Jurkat, Clone E6-1 (cell line): ENCODE measurements around the gene CCDC97.
"Not testable (repeated sequence)": the region's sequence is repeated elsewhere in the genome, so short reads cannot be mapped to it uniquely, and the experiment has no call there.

Source experiments
- DNase-seq: peaks from one replicate; pipeline ENCODE4 v3.0.0-alpha.2; 2011; ENCODE audit warnings: low read depth, low spot score
- H3K4me3 ChIP-seq: 2 replicates; pipeline ENCODE4 v1.5.1; 2011; ENCODE audit warnings: mild to moderate bottlenecking, low read length, control low read depth, moderate library complexity

CCDC97 gene

DNA sequence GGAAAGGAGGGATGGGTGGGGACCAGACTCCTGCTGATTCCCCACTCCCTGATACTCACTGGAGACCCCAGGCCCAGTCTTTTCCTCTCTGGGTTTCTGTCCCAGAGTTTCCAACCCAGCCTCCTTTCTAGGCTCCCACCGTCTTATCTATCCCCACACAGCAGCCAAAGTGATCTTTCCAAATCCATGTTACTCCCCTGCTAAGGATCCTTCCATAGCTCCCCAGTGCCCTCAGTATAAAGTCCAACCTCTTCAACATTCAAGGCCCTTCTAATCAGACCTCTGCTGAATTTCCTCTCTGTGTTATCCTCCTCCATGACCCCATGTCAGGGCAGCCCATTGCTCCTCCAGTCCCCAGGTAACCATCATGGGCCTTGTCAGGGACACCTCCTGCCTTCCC, 45.1 kb downstream of the CCDC97 start:
- H3K4me3 ChIP-seq = no peak overlapping the region
- DNase-seq = no peak

DNA sequence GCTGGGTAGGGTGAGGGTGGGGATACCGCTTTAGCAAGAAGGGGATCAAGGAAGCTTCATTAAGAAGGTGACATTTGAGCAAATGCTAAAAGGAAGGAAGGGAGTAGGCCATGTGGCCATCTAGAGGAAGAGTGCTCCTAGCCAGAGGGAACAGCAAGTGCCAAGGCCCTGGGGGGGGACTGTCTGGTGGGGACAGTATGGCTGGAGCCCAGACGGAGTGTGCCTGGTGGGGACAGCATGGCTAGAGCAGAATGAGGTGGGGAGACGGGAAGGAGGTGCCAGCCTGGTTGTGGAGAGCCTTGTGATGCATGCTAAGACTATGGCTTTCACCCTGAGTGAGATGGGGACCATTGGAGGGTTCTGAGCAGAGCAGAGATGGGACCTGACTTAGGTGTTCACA, 45.8 kb downstream of the CCDC97 start:
- no peak overlapping the region for H3K4me3 ChIP-seq
- no peak for DNase-seq

DNA sequence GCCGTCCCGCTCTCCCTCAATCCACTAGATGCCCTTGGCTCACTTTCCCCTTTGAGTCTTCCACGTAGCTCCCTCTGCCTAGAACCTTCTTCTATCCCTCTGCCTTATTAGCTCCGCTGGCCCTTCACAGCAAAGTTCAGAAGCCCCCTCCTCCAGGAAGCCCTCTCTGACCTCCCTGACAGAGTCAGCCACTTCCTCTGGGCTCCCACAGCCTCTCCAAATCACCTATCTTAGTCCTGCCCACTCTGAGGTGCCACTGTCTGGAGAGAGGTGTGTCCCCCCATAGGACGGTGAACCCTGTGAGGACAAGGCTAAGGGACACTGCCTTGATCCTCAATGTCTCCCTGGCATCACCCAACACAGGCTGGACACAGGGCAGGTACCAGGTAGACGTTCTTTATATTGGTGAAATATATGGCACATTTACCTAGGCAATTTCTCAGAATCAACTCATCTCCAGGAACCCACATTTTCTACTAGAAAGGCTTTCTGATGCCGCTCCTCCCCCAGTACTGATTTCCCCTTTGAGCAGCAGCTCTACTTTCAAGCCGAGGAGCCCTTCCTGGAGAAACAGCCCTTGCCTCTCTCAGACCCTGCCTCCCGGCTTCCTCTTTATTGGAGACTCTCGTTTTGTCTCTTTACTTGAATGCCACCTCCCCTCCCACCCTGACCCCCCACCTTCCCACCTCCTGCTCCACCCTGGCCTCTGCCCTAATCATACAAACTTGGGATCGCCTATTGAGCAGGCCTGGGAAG, 47.2 kb downstream of the CCDC97 start:
- no peak for DNase-seq
- H3K4me3 ChIP-seq = no peak overlapping the region

DNA sequence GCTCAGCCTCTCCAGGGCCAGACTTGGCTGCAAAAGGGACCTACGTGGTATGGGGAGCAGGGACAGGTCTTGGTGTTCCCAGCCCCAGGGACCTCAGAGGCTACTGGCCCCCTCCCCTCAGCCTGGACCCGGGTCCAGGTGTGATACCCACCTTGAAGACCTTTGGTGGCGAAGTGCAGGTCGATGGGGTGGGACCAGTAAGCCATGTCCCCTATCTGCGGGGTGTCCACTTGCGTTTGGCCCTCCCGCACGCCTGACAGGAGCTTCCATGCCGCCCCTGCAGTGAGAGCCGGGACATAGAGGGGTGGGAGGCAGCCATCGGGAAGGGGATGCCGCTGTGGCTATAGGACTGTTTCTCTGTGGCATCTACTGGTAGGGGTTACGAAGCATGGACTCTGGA, 47.8 kb downstream of the CCDC97 start:
- DNase-seq = no peak
- no peak overlapping the region for H3K4me3 ChIP-seq

DNA sequence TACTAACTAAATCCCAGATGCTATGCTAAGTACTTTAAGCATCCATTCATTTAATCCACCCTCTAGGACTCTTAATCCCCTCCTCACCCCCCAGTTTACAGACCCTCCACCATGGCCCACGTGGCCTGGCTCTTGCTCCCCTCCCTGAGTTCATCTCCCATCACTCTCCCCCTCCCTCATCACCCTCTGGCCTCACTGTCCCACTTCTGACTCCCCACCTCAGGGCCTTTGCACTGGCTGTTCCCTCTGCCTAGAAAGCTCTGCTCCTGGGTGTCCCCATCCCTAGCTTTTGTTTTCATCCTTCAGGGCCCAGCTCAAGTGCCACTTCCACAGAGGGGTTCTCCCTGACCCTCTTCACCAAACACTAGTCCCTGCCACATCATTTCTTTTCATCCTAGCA, 49.8 kb downstream of the CCDC97 start:
- H3K4me3 ChIP-seq = no peak overlapping the region
- no peak for DNase-seq

DNA sequence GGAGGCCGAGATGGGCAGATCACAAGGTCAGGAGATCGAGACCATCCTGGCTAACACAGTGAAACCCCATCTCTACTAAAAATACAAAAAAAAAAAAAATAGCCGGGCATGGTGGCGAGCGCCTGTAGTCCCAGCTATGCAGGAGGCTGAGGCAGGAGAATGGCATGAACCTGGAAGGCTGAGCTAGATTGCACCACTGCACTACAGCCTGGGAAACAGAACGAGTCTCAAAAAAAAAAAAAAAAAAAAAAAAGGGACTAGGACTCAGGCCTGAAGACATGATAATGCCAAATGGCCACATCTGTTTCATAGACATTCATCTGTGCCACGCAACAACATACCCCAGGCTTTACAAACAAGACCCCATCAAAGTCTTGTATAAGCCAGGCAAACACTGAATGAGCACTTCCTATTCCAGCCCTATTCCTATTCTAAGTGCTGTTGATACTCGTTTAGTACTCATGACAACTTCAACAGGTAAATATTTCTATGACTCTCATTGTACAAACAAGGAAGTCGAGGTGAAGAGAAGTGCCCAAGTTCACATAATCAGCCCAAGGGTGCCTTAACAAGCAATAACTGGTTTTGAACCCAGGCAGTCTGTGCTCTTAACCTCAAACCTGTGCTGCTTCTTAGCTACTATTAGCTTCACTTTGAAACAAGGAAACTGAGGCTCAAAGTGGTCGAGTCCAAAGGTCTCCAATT, 52.3 kb downstream of the CCDC97 start:
- H3K4me3 ChIP-seq = no peak overlapping the region
- DNase-seq = no peak

DNA sequence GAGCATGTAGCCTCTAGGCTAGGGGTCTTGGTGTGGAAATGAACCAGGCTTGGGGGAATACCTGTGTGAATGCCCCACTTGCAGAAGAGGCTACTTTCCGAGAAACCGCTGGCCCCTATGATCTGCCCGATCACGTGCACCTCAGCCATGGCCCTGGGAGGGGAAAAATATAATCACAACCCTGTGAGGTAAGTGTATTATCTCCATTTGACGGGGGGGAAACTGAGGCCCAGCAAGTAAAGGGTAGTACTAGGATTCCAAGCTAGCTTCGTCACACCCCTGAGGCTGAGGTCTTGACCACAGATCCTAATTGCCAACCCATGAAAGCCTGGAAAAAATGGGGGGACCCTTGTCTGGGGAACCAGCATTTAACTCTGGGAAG, 53.4 kb downstream of the CCDC97 start:
- no peak for DNase-seq

DNA sequence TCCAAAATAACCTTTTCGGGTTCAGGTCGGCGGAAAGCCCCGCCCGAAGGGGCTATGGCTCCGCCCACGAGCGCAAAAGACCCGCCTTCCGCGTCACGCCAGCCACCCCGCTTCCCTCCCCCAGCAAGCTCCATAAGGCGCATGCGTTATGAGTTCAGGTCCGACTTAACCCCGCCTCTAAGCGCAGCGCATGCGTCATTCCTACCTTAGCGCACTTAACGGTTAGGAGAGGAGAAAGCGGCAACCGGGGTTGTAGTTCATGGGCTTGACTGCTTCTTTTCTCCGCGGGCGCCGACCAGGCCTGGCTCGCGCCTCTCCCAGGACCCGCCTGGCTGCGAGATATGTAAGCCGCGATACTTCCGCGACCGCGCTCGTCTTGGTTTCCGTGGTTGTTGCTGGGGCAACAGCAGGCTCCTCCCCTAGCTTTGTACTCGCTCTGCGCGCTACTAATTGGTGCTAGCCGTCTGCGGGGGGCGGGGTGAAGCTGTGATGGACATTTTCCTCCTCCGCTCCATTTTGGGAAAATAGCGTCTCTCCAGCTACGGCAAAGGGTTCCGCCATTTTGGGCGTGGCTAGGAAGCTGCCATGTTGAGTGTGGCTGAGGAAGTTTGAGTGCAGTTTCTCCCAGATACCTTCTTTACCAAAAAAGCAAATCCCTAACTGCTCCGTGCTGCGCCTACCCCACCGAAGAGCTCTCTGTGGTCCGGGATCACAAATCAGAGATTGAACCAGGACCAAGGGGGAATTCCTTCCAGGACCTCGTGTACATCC, 54.0 kb downstream of the CCDC97 start, which contains the start of gene B9D2:
Gene B9D2, minus strand, starts transcription at position 397 of the 771 bp plus-strand sequence. CDS start 630 bp downstream, outside the sequence.
- DNase-seq = peak; percentile 98
- peak within 1 kb of the TSS; percentile 92 for H3K4me3 ChIP-seq

More for the DNA sequence above, 53.4 kb downstream of the CCDC97 start:
- peak overlapping the region; percentile 92 for H3K4me3 ChIP-seq

DNA sequence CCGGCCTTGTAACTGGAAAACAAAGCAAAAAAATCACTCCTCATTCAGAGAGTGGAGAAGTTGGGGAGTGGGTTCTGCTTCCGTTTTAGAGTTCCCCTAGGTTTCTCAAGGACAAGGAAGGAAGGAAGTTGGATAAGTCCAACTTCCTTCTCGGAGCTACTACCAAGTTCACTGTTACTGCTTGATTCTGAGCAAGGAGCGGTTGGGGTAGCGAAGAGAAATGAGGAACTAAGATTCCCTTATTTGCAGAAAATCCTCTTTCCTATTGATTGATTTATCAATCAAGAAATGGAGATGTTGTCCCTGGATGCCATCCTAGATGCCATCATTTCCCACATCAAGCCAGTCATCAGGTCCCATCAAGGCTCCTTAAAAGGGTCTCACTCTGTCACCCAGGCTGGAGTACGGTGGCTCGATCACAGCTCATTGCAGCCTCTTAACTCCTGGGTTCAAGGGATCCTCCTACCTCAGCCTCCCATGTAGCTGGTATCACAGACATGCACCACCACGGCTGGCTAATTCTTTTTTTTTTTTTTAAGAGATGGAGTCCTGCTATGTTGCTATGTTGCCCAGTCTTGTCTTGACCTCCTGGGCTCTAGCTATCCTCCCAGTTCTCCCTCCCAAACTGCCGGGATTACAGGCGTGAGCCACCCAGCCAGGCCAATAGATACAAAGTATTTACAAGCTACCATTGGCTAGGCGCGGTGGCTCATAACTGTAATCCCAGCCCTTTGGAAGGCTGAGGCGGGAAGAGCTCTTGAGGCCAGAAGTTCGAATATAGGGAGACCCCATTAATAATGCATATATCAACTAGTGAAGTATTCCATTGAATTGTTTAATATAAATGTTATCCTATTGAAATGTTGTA, 54.8 kb downstream of the CCDC97 start:
- no peak for DNase-seq
- H3K4me3 ChIP-seq = peak overlapping the region; percentile 92

DNA sequence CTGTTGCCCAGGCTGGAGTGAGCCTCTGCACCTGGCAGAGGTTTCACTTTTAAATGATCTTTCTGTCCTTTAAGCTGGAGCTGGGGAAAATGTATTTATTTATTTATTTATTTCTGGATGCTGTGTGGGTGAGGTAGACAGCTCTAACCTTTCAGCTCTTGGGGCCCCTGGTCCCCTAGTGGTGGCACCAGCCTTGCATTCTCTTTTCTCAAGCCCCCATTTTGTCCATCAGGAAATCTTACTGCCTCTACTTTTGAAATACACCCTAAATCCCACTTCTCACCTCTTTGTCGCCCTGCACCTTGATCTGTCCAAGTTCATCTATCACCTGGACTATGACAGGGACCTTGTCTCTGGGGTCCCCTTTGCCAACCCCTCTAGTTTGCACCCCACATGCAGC, 56.1 kb downstream of the CCDC97 start:
- H3K4me3 ChIP-seq = no peak overlapping the region
- peak; percentile 41 for DNase-seq

DNA sequence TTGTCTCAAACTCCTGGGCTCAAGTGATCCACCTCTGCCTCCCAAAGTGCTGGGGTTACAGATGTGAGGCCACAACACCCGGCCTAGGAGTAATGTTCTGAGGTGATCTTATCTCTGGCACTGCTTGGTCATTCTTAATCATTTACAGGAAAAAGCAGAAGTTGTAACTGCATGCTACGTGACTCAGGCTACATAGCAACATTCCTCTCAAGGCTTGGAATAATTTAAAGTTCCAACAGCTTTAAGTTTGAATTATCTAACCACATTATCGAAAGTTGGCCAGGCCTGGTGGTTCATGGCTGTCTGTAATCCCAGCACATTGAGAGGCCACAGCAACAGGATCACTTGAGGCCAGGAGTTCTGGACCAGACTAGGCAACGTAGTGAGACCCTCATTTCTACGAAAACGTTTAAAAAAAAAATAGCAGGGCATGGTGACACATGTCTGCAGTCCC, 57.9 kb downstream of the CCDC97 start:
- no peak overlapping the region for H3K4me3 ChIP-seq
- DNase-seq = no peak

DNA sequence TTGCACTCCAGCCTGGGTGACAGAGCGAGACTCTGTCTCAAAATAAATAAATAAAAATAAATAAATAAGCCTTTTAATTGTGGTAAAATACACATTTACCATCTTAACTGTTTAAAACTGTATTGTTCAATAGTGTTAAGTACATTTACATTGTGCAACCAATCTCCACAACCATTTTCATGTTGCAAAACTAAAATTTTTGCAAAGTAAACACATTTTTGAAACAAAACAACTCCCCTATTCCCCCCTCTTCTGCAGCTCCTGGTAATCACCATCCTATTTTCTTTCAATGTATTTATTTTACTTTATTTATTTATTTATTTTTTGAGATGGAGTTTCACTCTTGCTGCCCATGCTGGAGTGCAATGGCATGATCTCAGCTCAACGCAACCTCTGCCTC, 59.8 kb downstream of the CCDC97 start:
- DNase-seq = no peak
- no peak overlapping the region for H3K4me3 ChIP-seq

DNA sequence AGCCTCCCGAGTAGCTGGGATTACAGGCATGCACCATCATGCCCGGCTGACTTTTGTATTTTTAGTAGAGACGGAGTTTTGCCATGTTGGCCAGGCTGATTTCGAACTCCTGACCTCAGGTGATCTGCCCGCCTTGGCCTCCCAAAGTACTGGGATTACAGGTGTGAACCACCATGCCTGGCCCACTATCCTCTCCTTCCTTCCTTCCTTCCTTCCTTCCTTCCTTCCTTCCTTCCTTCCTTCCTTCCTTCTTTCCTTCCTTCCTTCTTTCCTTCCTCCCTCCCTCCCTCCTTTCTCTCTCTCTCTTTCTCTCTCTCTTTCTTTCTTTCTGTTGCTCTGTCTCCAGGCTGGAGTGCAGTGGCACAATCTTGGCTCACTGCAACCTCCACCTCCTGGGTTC, 61.1 kb downstream of the CCDC97 start:
- H3K4me3 ChIP-seq, DNase-seq: not testable (repeated sequence)

DNA sequence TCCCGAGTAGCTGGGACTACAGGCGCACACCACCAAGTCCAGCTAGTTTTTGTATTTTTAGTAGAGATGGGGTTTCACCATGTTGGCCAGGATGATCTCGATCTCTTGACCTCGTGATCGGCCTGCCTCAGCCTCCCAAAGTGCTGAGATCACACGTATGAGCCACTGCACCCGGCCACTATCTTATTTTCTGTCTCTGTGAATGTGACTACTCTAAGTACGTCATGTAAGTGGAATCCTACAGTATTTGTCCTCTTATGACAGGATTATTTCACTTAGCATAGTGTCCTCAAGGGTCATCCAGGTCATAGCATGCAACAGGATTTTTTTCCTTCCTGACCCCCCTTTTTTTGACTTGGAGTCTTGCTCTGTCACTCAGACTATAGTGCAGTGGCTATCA, 61.6 kb downstream of the CCDC97 start:
- DNase-seq = no peak
- no peak overlapping the region for H3K4me3 ChIP-seq

DNA sequence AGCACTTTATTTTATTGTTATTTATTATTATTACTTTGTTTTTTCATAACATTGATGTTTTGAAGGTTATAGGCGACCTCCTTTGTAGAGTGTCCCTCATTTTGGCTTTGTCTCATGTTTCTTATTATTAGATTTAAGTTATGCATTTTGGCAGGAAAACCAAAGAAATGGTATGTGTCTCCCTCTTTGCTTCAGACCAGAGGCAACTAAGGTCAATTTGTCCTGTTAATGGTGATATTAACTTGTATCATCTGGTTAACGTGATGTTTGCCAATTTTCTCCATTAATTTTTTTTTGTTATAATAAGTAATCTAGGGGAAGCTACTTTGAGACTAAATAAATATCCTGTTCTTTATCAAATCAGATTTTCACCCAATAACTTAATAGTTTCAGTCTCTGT, 62.5 kb downstream of the CCDC97 start:
- H3K4me3 ChIP-seq = no peak overlapping the region

DNA sequence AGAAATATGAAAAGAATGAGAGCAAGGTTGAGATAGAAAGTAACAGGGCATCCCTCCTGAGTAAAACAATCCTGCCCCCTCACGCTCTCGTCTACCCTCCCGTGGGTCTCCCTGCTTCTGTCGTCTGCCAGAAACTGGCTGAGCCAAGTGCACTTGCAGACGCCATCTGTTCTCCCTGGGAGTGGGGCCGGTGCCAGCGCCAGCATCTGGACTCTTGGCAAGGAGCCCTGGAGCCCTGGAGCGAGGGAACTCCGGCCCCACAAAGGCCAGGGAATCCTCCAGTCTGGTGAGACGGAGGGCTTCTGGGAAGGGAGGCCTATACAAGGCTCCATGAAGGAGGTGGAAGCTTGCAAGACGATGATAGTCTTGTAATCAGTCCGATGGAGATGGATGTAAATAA, 64.0 kb downstream of the CCDC97 start:
- no peak for DNase-seq

More for the DNA sequence above, 62.5 kb downstream of the CCDC97 start:
- no peak for DNase-seq

More for the DNA sequence above, 64.0 kb downstream of the CCDC97 start:
- no peak overlapping the region for H3K4me3 ChIP-seq
